DLD1 (cell line): ENCODE results near the gene PRKN.

Experiments used
- in situ Hi-C: cut with HindIII; loops from 2 replicates; pipeline ENCODE4 v1.10.0; 2017; ENCODE audit warnings: low sequenced_read_pairs

The PRKN gene

DNA sequence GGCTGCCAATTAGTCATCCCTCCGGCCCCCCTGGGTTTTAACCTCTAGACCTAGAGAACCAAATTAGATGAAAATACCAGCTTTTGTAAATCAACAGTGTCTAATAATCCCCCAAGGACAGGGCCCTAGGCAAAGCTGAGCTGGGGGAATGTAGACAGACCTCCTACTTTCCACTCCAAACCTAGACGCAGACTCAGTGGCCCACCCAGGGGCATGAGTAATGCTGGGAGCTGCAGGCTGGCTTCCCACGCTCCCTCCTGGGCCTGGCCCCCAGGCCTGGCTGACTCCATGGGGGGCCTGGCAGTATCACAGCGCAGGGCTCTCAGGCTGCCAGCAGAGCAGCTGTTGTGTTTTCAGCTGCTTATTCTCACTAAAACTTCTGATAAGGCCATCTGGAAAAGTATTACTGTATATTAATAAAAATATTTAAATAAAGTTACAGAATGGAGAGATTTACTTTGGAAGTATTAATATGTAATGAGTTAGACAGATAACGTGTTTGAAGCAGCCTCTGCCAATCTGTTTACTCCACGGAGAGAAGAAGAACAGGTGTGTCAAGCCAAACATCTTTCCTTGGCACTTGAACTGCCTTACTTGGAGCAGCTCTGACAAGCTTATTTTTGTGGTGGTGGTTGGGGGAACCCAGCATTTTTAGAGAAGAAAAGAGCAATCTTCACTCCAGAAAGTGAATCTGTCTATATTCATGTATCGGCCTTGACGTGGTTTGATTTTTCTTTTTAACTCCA lies 1309.7 kb downstream of the PRKN start:
- in situ Hi-C loops = no loop called here

DNA sequence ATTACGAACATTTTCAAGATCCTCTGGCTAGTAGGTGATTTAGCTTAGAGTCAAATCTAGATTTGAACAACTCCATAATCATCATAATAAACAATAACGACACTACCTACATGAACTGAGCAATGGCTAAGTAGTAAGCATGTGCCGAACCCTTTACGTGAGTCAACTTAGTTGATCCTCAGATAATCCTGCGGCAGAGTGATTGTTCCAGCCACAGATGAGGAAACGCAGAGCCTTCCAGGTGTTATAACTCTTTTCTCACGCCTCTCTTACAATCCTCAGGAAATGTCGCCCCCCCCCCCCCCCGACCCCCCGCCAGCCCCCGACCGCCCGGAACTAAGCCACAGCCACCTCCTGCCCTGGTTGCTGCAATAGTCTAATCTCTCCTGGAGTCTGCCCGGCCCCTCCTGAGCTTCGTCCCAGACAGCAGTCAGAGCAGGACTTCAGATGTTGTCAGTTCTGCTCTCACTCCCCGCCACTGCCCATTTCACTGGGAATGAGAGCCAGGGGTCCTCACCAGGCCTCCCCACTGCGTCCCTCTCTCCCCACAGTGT lies 1312.2 kb downstream of the PRKN start:
- in situ Hi-C loops = no loop called here

DNA sequence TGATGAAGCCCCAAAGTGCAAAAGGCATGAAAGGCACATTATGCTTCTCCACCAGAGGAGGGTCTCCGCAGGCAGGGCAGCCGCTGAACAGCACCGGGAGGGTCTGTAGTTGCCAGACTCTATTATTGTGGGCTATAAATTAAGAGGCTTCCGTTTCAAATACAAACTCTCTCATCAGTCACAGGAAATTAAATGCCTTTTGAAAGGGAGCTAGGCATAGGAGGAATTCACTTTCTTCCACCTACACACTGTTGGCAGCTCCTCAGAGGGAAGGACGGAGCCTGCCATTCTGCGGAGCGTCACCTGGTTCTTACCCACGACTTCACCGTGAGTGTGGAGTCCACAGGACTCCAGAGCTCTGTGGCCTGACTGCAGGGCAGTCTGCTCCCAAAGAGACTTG lies 1312.9 kb downstream of the PRKN start:
- in situ Hi-C loops = no loop called here

DNA sequence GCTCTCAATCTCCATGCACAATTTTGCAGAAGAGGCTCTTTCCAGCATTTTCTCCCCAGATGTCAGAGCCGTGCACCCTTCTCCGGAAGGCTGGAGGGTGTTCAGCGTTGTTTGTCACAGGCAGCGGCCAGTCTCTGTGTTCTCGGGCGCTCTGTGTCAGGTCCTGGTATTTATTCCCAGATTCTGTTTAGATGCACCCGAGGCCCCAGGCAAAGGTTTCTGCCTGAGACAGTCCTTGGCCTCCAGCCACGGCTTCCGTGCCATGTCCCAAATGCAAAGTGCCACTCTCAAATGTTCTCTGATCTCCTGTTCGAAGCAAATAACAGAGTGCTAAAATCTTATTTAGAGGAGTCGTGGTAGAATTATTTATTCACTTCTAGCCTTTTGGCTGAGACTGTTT lies 1313.4 kb downstream of the PRKN start:
- in situ Hi-C loops = no loop called here

DNA sequence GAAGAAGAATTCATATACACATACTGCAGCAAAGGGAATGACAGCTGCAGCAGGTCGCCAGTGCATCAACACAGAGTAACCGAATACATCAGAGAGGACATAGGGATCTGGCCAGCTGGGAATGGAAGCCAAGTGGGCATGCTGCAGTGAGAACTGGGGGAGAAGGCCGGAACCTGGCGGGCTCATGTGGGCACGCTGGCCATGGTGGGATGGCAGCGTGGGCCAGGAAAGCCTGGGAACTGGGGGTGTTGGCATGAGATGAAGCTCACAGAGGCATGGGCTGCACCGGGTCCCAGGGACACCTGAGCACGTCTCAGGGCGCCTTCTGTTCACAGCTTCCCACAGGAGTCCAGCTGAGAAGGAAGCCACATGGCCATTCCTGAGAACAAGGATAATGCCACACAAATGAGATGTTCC lies 1314.2 kb downstream of the PRKN start:
- in situ Hi-C loops = no loop called here

DNA sequence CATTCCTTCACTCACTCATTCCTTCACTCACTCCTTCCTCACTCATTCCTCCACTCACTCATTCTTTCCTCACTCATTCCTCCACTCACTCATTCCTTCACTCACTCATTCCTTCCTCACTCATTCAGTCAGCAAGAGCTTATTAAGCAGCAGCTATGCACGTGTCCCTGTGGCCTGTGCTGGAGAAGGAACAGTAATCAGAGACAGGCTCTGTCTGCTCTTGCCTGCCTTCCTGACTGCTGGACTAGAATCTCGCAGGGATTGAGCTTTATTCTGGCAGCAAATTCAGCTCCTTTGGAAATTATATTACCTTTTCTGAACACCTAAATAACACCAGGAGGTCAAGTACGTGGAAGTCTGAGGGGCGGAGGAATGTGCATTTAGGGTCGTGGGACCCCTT lies 1314.8 kb downstream of the PRKN start:
- in situ Hi-C loops = no loop called here

DNA sequence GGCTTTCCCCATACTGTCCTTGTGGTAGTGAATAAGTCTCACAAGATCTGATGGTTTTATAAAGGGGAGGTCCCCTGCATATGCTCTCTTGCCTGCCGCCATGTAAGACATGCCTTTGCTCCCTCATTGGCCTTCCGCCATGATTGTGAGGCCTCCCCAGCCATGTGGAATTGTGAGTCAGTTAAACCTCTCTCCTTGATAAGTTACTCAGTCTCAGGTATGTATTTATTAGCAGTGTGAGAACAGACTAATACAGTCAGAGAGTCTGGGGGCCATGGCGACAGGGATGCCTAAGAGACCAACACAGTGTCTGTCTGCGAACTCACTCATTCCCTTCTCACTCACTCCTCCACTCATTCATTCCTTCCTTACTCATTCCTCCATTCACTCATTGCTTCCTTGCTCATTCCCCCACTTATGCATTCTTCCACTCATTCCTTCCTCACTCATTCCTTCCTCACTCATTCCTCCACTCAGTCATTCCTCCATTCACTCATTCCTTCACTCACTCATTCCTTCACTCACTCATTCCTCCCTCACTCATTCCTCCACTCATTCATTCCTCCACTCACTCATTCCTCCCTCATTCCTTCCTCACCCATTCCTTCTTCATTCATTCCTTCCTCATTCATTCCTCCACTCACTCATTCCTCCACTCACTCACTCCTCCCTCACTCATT lies 1316.2 kb downstream of the PRKN start:
- in situ Hi-C loops = no loop called here

DNA sequence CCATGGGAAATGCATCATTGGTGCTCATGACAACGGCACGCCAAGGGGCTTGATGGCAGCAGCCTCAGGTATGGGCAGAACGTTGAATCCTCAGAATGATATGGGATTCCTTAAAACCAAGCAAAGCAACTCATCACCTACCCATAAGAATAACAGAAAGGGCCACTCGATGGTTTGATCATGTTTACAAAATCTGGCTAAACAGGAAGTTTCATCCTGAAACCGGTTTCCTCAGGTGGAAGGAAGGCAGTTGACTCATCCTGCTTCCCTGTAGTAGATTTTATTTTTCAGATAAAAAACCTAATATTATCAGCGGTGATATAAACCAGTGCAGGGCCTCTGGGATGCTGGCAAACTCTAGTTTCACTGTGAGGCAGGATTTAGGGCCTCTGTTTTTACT lies 1316.8 kb downstream of the PRKN start:
- in situ Hi-C loops = no loop called here

DNA sequence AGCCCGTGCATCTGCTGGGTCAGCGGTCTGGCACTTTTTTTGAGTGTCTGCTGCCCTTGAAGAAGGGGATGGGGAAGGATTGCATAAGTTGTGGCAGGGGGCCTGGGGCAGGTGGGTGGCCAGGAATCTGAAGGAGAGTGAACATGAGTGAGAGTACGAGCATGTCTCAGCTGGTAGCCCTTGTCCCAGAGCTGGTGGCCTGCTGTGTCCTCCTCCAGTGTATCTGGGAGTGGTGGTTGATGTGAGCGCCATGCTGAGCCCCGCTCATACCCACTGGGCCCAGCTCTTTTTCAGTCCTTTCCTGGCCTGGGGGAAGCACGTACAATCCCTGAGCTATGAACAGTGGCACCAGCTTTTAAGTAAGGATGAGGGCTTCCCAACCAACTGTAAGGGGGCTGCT lies 1317.5 kb downstream of the PRKN start:
- in situ Hi-C loops = no loop called here

DNA sequence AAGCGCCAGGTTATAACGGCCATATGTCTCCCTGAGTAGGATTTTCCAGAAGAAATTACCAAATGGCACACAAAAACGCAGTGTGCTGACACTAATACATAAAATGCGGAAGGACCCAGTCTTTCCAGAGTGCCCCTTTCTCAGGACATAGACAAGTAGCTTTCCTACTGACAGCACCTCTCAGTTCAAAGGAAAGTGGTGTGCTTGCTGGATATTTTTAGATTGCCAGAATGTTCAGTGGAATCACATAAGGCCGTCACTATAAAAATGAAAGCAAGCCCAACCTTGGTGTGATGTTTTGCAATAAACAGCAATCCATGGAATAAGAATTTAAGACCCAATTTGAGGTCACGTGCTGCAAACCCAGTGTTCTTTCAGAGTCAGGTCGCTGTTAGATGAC lies 1318.2 kb downstream of the PRKN start:
- in situ Hi-C loops = no loop called here

DNA sequence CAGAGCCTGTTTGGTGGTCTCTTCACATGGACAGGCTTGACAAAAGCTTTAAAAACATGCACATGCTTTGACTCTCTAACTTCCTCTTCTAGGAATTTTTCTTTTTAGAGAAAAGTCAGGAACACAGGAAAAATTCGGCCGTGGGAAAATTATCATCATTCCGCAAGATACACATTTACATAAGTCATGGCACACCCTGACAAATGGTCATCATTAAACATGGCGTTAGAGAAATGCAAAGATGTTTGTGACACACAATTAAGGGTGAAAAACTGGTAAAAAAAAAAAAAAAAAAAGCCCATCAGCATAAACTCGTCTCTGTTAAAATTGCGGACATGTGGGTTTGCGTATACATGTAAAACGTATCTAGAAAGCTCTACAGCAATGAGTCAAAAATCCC lies 1319.5 kb downstream of the PRKN start:
- in situ Hi-C loops = no loop called here

DNA sequence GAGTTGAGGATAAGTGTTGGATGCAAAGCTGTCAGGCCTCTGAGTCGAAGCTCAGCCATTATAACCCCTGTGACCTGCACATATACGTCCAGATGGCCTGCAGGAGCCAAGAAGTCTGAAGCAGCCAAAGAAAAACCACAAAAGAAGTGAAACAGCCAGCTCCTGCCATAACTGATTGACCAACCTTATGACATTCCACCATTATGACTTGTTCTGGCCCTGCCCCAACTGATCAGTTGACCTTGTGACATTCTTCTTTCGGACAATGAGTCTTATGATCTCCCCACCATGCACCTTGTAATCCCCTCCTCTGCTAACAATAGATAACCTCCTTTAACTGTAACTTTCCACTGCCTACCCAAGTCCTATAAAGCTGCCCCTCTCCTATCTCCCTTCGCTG lies 1320.0 kb downstream of the PRKN start:
- in situ Hi-C loops = no loop called here

DNA sequence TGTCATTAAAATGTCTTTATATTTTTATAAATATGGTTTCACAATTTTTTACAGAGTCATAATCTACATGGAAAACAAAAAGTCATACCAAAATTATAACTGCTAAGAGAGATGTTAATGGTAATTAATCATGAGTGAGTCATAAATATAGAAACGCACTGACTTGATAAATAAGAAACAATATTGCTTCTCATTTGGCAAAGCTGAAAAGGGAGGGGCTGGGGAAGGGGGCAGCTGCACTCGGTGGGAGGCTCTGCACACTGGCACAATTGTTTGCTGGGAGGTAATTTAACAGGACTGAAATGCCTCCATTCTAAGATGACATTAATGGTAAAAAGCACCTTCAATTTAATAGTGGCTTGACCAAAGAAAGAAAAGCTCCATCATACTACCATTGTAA lies 1320.5 kb downstream of the PRKN start:
- in situ Hi-C loops = no loop called here

DNA sequence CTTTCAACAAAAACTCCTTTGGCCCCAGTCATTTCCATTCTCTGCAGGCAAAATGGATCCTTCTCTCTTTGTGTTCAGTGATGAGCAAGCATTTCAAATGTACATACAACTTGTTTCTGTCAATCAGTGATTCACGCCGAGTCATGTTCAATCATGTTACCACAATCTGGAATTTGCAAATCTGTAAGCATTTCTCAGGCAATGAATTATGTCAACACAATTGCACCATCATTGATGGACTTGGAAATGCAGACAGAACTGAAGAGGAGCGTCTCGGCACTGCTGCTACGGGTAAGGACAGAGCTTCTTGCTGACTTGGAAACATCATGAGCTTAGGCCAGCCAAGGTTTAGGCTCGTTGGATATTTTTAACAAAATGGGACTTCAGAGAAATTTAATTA lies 1320.9 kb downstream of the PRKN start:
- in situ Hi-C loops = no loop called here

DNA sequence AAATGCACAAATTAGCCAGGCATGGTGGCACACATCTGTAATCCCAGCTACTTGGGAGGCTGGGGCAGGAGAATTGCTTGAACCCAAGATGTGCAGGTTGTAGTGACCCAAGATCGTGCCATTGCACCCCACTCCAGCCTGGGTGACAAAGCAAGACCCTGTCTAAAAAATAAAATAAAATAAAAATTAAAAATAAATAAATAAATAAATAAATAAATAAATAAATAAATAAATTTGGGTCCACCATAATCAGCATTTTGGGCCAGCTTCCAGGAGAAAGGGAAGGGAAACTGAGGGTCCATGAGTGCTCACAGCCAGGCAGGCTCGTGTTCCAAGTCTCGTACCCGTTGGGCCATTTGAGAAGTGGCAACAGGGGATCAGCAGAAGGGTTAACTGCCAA lies 1322.1 kb downstream of the PRKN start:
- in situ Hi-C loops = no loop called here

DNA sequence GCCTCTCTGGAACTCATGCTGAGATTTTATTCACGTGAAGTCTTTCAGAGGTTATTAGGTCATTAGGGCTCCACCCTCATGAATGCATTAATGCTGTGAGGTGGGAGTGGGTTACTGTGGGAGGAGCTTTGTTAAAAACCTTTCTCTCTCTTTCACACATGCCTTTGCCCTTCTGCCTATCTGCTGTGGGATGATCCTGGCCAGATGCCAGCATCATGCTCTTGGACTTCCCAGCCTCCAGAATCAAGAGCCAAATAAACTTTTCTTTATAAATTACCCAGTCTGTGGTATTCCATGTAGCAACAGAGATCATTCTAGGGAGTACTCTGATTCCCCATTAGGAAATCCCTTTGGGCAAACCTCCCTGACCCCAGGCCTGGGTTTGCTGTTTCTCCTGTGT lies 1323.8 kb downstream of the PRKN start:
- in situ Hi-C loops = no loop called here

DNA sequence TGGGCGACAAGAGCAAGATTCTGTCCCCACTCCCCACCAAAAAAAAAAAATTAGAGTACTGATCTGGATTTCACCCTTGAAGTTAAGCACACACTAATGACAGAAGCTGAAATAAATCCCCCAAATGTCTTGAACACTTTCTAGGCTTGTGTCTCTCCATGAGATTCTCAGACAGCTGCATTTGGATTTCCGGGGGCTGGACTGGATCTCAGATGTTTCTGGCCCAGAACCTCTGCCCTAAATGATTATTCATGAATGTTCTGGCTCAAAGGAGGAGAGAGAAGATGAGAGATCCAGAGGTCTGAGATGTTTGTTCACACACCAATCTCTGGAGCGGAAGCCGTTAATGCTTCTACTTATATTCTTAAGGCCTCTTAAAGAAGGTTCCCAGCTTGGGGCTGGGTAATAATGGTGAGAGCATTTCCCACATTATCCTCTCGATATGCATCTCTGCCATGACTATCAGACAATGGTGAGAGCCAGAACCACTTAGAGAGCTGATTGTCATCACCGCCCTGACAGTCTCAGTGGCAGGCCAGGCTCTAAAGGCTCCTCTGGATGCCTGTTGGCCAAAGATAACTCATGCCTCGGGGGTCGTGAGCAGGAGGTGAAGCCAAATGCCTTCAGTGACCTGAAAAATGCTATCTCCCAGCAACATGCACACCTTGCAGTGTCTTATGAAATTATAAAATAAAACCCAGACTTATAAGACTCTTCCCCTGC lies 1325.8 kb downstream of the PRKN start:
- in situ Hi-C loops = no loop called here

DNA sequence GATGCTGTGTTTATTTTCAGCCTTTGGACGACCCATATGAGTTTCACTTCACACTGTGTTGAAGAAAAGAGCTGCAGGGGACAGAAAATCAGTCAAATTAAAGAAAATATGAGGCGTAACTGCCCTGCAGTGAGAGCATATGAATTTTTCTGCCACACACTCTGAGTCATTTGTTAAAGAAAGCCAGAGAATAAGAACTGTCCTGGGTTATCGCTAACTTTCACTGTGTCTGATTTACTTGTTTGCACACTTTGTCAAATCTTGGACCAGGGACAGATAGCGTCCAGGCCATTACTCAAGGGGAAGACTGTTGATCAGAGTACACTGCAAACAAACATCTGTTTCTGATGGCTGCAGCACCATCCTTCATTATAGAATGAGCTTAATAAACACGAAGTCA lies 1326.9 kb downstream of the PRKN start:
- in situ Hi-C loops = no loop called here

DNA sequence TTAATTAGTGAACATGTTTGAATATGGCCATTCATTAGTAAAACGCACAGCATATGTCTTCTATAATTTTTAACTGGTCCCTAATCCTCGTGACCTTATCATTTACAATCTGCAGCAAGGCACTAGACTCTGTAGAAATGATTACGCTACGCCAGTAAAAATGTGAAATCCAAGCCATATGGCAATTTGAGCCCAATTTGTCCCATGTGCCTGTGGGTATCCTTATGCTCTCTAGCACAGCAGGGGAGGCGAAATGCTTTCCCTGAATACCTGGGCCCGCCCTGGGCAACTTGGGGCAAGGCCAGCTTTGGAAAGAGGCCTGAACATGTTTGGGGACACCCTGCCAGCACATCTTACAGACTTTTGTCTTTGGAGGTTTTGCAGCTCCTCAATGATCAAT lies 1331.0 kb downstream of the PRKN start:
- in situ Hi-C loops = loop anchor here (25.0 kb wide), 1 partner anchor 634 kb away; no protein-coding TSS in a partner anchor

DNA sequence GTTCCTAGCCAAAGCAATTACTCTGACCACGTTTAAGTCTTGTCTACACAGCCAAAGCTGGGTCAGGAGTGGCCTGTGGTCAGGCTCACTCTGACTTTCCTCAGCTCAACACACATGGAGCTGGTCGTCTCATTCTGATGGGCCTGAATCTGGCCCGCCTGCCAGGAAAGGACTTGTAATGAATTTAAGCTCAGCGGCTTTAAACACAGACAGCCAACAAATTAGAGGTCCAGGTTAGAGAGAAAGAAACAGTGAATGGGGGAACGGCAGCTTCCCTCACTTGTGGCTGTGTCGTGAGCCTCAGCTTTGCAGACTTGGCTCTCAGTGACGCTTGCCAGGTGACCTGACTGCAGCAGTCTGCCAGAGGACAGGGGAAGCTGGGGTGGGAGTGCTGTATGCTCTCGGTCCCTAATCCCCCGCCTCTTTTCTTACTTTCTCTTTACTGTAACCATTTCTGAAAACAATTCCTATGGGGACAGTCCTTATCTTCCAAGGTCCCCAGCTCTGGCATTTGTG lies 1331.8 kb downstream of the PRKN start:
- in situ Hi-C loops = loop anchor here (25.0 kb wide), 1 partner anchor 633 kb away; no protein-coding TSS in a partner anchor

DNA sequence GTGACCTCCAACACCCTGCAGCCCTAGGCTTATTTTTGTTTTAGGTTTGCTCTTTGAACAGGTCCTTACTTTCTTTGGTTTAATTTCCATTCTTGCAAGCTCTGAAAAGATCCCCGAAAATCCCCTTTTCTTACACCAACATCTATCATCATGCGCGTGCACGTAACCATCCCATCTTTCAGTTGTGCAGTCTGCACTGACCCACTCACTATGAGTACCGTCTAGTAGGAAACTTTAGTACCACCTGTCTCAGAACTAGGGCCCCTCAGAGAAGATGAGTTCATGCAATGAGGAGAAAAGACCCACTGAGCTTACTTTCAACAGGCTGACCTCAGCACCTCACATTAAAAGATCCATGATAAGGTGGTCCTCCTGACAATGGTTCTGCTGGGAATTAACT lies 1333.1 kb downstream of the PRKN start:
- in situ Hi-C loops = loop anchor here (25.0 kb wide), 1 partner anchor 632 kb away; no protein-coding TSS in a partner anchor
